HG02623 (cell line): Measurements from ENCODE around the gene CDSN.

Source experiments
- ATAC-seq: cut with Tn5 transposase; IDR thresholded peaks from one replicate; pipeline ENCODE4 v1.9.1; 2021; ENCODE audit warnings: moderate library complexity; ENCODE audit not compliant: unreplicated experiment

The CDSN gene

GRCh38 chr6:31149827-31150447 lies 29.7 kb upstream of the CDSN start:
- no peak for ATAC-seq

GRCh38 chr6:31145386-31145785 lies 25.1 kb upstream of the CDSN start:
- no peak for ATAC-seq

- ATAC-seq: no peak
These were observed 24.7 kb upstream of the CDSN start for GRCh38 chr6:31144970-31145340.

- ATAC-seq: no peak
These were observed 24.2 kb upstream of the CDSN start for GRCh38 chr6:31144296-31144969.

GRCh38 chr6:31143148-31143547 lies 22.9 kb upstream of the CDSN start:
- no peak for ATAC-seq

GRCh38 chr6:31142361-31142761 lies 22.1 kb upstream of the CDSN start:
- ATAC-seq: no peak

- no peak for ATAC-seq
These were observed 20.4 kb upstream of the CDSN start for GRCh38 chr6:31140643-31141042.

GRCh38 chr6:31139599-31139998 lies 19.4 kb upstream of the CDSN start:
- no peak for ATAC-seq

GRCh38 chr6:31138982-31139381 lies 18.7 kb upstream of the CDSN start, which contains the start of gene PSORS1C2:
Gene PSORS1C2, minus strand, starts transcription at chr6:31139066. Its CDS starts 40 bp downstream, at chr6:31139026.
- ATAC-seq: no peak

GRCh38 chr6:31135710-31136109 lies 15.5 kb upstream of the CDSN start:
- ATAC-seq: no peak

GRCh38 chr6:31132806-31133205 lies 12.6 kb upstream of the CDSN start:
- ATAC-seq: no peak

GRCh38 chr6:31131595-31131994 lies 11.3 kb upstream of the CDSN start:
- no peak for ATAC-seq

- ATAC-seq: no peak
These were observed 10.5 kb upstream of the CDSN start for GRCh38 chr6:31130751-31131150.

GRCh38 chr6:31129130-31129529 lies 8.9 kb upstream of the CDSN start:
- no peak for ATAC-seq

GRCh38 chr6:31128093-31128676 lies 7.9 kb upstream of the CDSN start:
- ATAC-seq: no peak

- ATAC-seq: no peak
These were observed 6.3 kb upstream of the CDSN start for GRCh38 chr6:31126396-31127175.

- no peak for ATAC-seq
These were observed 5.5 kb upstream of the CDSN start for GRCh38 chr6:31125586-31126363.

- ATAC-seq: no peak
These were observed 4.9 kb upstream of the CDSN start for GRCh38 chr6:31125162-31125561.

GRCh38 chr6:31122791-31123706 lies 2.8 kb upstream of the CDSN start:
- ATAC-seq: no peak
